ENCODE results near the gene ADARB1. TPM values are rescaled to one million over a fixed set of nuclear protein-coding genes. Genes with fewer than 3 reads are reported as not detected.

ADARB1 gene
- total and polyA plus RNA-seq, 2 of the 8 experiments (the other 6 are each of a cell fraction or from before 2014, with no cell fraction given) = 4.7 to 14.9 TPM

DNA sequence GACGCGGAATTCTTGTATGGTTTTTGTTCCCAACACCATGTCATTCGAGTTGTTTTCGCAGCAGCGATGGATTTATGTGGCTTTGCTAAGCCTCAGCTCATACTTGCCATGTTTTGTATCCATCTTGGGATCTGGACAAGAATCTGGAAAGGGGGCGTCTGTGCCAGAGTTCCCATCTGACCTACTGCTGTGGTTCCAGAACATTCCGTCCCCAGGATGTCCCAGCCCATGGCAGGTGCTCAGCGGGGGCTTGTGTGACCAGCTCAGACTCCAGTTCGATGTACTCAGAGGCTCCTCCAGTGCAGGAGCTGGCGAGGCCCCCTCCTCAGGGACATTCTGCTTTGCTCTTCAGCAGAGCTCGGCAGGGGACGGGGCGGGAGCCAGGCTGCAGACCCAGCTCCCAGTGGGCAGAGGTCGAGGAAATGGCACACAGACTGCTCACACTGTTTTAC is 24.0 kb upstream of the ADARB1 start:
- POLR2A ChIA-PET (ENCODE audit: partially characterized antibody) = interaction anchor here (1.5 kb wide), 1 partner anchor 18 kb away, joined by 3 read pairs; no protein-coding TSS in a partner anchor
- CTCF ChIA-PET (ENCODE audit: partially characterized antibody) = interaction anchor here (0.9 to 2.4 kb wide), 8 partner anchors 20 to 101 kb away, joined by 3 to 5 read pairs (median 3); no protein-coding TSS in a partner anchor
- H3K23me2 ChIP-seq (ENCODE audit: low read depth, low read length) = no peaks in the 10 kb centered on the region
- no peak overlapping the region for H4K8ac ChIP-seq (ENCODE audit: extremely low read depth, insufficient read depth, low read length)
- H3K9me3 ChIP-seq (ENCODE audit: insufficient read depth in 2 of 2, low read depth in 1 of 2, low read length in 1 of 2) = peaks cover 0 to 9% of the 10 kb centered on the region in 2 experiments; a peak in 2 of 4 replicates
- no peak overlapping the region for H2BK20ac ChIP-seq (ENCODE audit: low read length)
- H3K56ac ChIP-seq (replicated peaks; ENCODE audit: insufficient read length, low read depth, low read length) = no peak overlapping the region
- H2AFZ ChIP-seq (ENCODE audit: low read length) = no peak overlapping the region
- TF ChIP-seq USF2 (IDR thresholded peaks at IDR 0.05; ENCODE audit: low read length) (no peak), SP1 (IDR thresholded peaks at IDR 0.05; ENCODE audit: low read depth, low read length) (no peak), KDM5A (IDR thresholded peaks at IDR 0.05; ENCODE audit: low read length) (no peak)
- DNase-seq (ENCODE audit: low read depth in 1 of 2, low spot score in 2 of 2) (peak in 1 of 2 experiments; percentile 47), FAIRE-seq (no peak)
- no peak overlapping the region for H2BK5ac ChIP-seq (ENCODE audit: low read depth, low read length)
- H2BK12ac ChIP-seq (ENCODE audit: low read depth, low read length) = no peak overlapping the region
- H3K27me3 ChIP-seq (replicated peaks in 1 of 4; ENCODE audit: control insufficient read depth in 3 of 4, extremely low read depth in 1 of 4, insufficient read depth in 3 of 4, low read length in 3 of 4) = peaks cover 0 to 3% (median under 1%) of the 10 kb centered on the region in 4 experiments; a peak in 2 of 7 replicates
- no peaks in the 10 kb centered on the region for H3K36me3 ChIP-seq (ENCODE audit: control insufficient read depth in 2 of 4, insufficient read depth in 4 of 4, low read length in 3 of 4)
- no peaks in the 10 kb centered on the region for H3K79me2 ChIP-seq (ENCODE audit: control insufficient read depth in 1 of 2, insufficient read depth in 2 of 2, low read length in 2 of 2)
- H3K9ac ChIP-seq (replicated peaks in 1 of 4; ENCODE audit: extremely low read depth in 1 of 4, low read depth in 3 of 4, low read length in 3 of 4) = no peak overlapping the region
- H3K4me1 ChIP-seq (replicated peaks in 1 of 4; ENCODE audit: control insufficient read depth in 3 of 4, insufficient read depth in 4 of 4, low read length in 3 of 4) = peaks cover 5 to 15% (median 12%) of the 10 kb centered on the region in 4 experiments
- 66% methylated on average over 14 of the region's 14 CpGs; no CpG with 5 or more reads in 1 of the 2 experiments for WGBS, 2 experiments (ENCODE audit: extremely low coverage in 1 of 2, insufficient coverage in 1 of 2, insufficient read length in 1 of 2, insufficient replicate concordance in 2 of 2, low coverage in 1 of 2, low lambda C conversion rate in 2 of 2, missing lambda C conversion rate in 1 of 2)
- H3K4me2 ChIP-seq (ENCODE audit: insufficient read depth in 1 of 2, low read depth in 2 of 2, low read length in 2 of 2) = peak overlapping the region in 1 of 2 experiments; percentile 47; a peak in 1 of 4 replicates
- H3K4ac ChIP-seq (replicated peaks; ENCODE audit: insufficient read length, low read depth, low read length) = no peak overlapping the region
- H2BK120ac ChIP-seq (replicated peaks; ENCODE audit: low read depth, low read length) = no peak overlapping the region
- no peak overlapping the region for H3K18ac ChIP-seq (ENCODE audit: extremely low read depth, low read length)
- no peak overlapping the region for H3K23ac ChIP-seq (ENCODE audit: insufficient read length)
- H3K14ac ChIP-seq (ENCODE audit: insufficient read length) = no peak overlapping the region
- no peaks in the 10 kb centered on the region for H3K79me1 ChIP-seq (ENCODE audit: low read depth, low read length)
- H2AK5ac ChIP-seq (ENCODE audit: low read depth, low read length) = no peak overlapping the region
- no peak overlapping the region for H2BK15ac ChIP-seq (ENCODE audit: low read length)
- H3K4me3 ChIP-seq (ENCODE audit: extremely low read depth in 1 of 4, insufficient read depth in 2 of 4, low read depth in 3 of 4, low read length in 4 of 4) = no peak overlapping the region
- no peaks in the 10 kb centered on the region for H4K20me1 ChIP-seq (replicated peaks in 1 of 2; ENCODE audit: control insufficient read depth in 1 of 2, insufficient read depth in 2 of 2, low read length in 2 of 2)
- no peak overlapping the region for H4K91ac ChIP-seq (replicated peaks; ENCODE audit: insufficient read length, low read length)
- H4K5ac ChIP-seq (ENCODE audit: insufficient read length, low read depth, low read length) = no peak overlapping the region
- H3K27ac ChIP-seq (ENCODE audit: low read depth, low read length) = no peak overlapping the region

All from H1 (cell line).